SK-N-SH treated with all-trans-retinoic acid at 6 μM for 48 hours (cell line): ENCODE data around the gene DUSP16.

Source experiments
- RARB ChIP-seq: fragments of 250-450 bp; sonication (Bioruptor Pico); IDR thresholded peaks from 2 replicates; pipeline ENCODE4 v1.8.0; 2021; ENCODE audit warnings: mild to moderate bottlenecking, moderate library complexity
- SNAI2 ChIP-seq: fragments of 250-450 bp; sonication (Bioruptor Pico); IDR thresholded peaks from 2 replicates; pipeline ENCODE4 v1.5.0; 2020; ENCODE audit warnings: mild to moderate bottlenecking, moderate library complexity
- TCF4 ChIP-seq: fragments of 250-450 bp; sonication (Bioruptor Pico); IDR thresholded peaks from 2 replicates; pipeline ENCODE4 v1.8.0; 2021; ENCODE audit warnings: mild to moderate bottlenecking, moderate library complexity, borderline replicate concordance
- TOX ChIP-seq: fragments of 250-450 bp; sonication (Bioruptor Pico); IDR thresholded peaks from 2 replicates; pipeline ENCODE4 v1.8.0; 2021; ENCODE audit warnings: mild to moderate bottlenecking, moderate library complexity, borderline replicate concordance
- ZC3H10 ChIP-seq: fragments of 250-450 bp; sonication (Bioruptor Pico); IDR thresholded peaks from 2 replicates; pipeline ENCODE4 v1.5.1; 2021; ENCODE audit warnings: mild to moderate bottlenecking, moderate library complexity
- ZFP3 ChIP-seq: fragments of 250-450 bp; sonication (Bioruptor Pico); IDR thresholded peaks from 2 replicates; pipeline ENCODE4 v1.5.0; 2020; ENCODE audit warnings: mild to moderate bottlenecking, moderate library complexity
- ZFP30 ChIP-seq: fragments of 450-650 bp; formaldehyde crosslinking; IDR thresholded peaks from 2 replicates; pipeline ENCODE4 v1.5.0; 2022; ENCODE audit warnings: mild to moderate bottlenecking, moderate library complexity
- ZNF565 ChIP-seq: fragments of 450-650 bp; formaldehyde crosslinking; conservative IDR thresholded peaks from 2 replicates; pipeline ENCODE4 v1.5.0; 2020; ENCODE audit warnings: low read depth, mild to moderate bottlenecking, moderate library complexity
- ZNF8 ChIP-seq: fragments of 450-650 bp; formaldehyde crosslinking; IDR thresholded peaks from 2 replicates; pipeline ENCODE4 v1.5.0; 2020; ENCODE audit warnings: mild to moderate bottlenecking, moderate library complexity
- TF ChIP-seq, protein P1 (sequence below): fragments of 250-450 bp; sonication (Bioruptor Pico); IDR thresholded peaks from 2 replicates; pipeline ENCODE4 v1.5.1; 2021; ENCODE audit warnings: mild to moderate bottlenecking, moderate library complexity
- TF ChIP-seq, protein P2 (sequence below): fragments of 250-450 bp; sonication (Bioruptor Pico); IDR thresholded peaks from 2 replicates; pipeline ENCODE4 v1.8.0; 2020; ENCODE audit warnings: mild to moderate bottlenecking, moderate library complexity, borderline replicate concordance
- TF ChIP-seq, protein P3 (sequence below): fragments of 250-450 bp; sonication (Bioruptor Pico); IDR thresholded peaks from 2 replicates; pipeline ENCODE4 v1.8.0; 2021; ENCODE audit warnings: low read depth, mild to moderate bottlenecking, moderate library complexity, borderline replicate concordance
- TF ChIP-seq, protein P4 (sequence below): fragments of 250-450 bp; sonication (Bioruptor Pico); IDR thresholded peaks from 2 replicates; pipeline ENCODE4 v1.5.1; 2020; ENCODE audit warnings: low read depth, mild to moderate bottlenecking, moderate library complexity

DNA sequence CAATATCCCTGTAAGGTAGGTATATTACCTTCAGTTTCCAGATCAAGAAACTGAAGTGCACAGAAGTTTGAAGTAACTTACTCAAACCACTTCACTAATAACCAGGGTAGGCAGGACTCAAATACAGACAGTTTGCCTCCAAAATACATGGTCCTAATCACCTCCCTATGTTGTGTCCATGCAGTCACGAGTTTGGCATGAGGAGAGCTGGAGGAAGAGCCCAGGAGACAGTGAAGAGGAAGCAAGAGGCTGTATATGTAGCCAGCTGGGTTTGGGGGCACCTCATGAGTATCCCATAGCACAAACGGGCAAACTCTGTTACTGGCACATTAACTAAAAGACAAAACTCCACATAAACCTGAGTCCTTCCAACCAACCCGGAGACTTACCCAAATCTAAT, 79.2 kb downstream of the DUSP16 start:
- TF ChIP-seq TCF4 (CRISPR knock-in tag) (no peak), ZFP3 (CRISPR knock-in tag) (no peak), TOX (CRISPR knock-in tag) (no peak), RARB (CRISPR knock-in tag) (no peak), ZFP30 (CRISPR knock-in tag) (no peak), SNAI2 (CRISPR knock-in tag) (no peak), ZNF8 (CRISPR knock-in tag) (no peak), ZC3H10 (no peak), ZNF565 (CRISPR knock-in tag) (no peak)
- TF ChIP-seq, protein P1, sequence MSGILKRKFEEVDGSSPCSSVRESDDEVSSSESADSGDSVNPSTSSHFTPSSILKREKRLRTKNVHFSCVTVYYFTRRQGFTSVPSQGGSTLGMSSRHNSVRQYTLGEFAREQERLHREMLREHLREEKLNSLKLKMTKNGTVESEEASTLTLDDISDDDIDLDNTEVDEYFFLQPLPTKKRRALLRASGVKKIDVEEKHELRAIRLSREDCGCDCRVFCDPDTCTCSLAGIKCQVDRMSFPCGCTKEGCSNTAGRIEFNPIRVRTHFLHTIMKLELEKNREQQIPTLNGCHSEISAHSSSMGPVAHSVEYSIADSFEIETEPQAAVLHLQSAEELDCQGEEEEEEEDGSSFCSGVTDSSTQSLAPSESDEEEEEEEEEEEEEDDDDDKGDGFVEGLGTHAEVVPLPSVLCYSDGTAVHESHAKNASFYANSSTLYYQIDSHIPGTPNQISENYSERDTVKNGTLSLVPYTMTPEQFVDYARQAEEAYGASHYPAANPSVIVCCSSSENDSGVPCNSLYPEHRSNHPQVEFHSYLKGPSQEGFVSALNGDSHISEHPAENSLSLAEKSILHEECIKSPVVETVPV = no peak
- TF ChIP-seq, protein P2, sequence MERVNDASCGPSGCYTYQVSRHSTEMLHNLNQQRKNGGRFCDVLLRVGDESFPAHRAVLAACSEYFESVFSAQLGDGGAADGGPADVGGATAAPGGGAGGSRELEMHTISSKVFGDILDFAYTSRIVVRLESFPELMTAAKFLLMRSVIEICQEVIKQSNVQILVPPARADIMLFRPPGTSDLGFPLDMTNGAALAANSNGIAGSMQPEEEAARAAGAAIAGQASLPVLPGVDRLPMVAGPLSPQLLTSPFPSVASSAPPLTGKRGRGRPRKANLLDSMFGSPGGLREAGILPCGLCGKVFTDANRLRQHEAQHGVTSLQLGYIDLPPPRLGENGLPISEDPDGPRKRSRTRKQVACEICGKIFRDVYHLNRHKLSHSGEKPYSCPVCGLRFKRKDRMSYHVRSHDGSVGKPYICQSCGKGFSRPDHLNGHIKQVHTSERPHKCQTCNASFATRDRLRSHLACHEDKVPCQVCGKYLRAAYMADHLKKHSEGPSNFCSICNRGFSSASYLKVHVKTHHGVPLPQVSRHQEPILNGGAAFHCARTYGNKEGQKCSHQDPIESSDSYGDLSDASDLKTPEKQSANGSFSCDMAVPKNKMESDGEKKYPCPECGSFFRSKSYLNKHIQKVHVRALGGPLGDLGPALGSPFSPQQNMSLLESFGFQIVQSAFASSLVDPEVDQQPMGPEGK (CRISPR knock-in tag) = no peak
- TF ChIP-seq, protein P3, sequence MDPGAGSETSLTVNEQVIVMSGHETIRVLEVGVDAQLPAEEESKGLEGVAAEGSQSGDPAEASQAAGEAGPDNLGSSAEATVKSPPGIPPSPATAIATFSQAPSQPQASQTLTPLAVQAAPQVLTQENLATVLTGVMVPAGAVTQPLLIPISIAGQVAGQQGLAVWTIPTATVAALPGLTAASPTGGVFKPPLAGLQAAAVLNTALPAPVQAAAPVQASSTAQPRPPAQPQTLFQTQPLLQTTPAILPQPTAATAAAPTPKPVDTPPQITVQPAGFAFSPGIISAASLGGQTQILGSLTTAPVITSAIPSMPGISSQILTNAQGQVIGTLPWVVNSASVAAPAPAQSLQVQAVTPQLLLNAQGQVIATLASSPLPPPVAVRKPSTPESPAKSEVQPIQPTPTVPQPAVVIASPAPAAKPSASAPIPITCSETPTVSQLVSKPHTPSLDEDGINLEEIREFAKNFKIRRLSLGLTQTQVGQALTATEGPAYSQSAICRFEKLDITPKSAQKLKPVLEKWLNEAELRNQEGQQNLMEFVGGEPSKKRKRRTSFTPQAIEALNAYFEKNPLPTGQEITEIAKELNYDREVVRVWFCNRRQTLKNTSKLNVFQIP (CRISPR knock-in tag) = no peak
- TF ChIP-seq, protein P4, sequence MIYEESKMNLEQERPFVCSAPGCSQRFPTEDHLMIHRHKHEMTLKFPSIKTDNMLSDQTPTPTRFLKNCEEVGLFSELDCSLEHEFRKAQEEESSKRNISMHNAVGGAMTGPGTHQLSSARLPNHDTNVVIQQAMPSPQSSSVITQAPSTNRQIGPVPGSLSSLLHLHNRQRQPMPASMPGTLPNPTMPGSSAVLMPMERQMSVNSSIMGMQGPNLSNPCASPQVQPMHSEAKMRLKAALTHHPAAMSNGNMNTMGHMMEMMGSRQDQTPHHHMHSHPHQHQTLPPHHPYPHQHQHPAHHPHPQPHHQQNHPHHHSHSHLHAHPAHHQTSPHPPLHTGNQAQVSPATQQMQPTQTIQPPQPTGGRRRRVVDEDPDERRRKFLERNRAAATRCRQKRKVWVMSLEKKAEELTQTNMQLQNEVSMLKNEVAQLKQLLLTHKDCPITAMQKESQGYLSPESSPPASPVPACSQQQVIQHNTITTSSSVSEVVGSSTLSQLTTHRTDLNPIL (CRISPR knock-in tag) = no peak
